Loucy (cell line): ENCODE data around the gene FAM3C.

Experiments used
- EZH2phosphoT487 ChIP-seq: fragments of 200-600 bp; IDR thresholded peaks from 2 replicates; pipeline ENCODE4 v1.6.1; 2018; ENCODE audit warnings: antibody characterized with exemption, mild to moderate bottlenecking, moderate library complexity, borderline replicate concordance
- TF ChIP-seq, protein P1 (sequence below): fragments of 200-600 bp; sonication (generic); conservative IDR thresholded peaks from 2 replicates; pipeline ENCODE4 v1.5.1; 2014; ENCODE audit warnings: mild to moderate bottlenecking, antibody characterized with exemption, low read length

DNA sequence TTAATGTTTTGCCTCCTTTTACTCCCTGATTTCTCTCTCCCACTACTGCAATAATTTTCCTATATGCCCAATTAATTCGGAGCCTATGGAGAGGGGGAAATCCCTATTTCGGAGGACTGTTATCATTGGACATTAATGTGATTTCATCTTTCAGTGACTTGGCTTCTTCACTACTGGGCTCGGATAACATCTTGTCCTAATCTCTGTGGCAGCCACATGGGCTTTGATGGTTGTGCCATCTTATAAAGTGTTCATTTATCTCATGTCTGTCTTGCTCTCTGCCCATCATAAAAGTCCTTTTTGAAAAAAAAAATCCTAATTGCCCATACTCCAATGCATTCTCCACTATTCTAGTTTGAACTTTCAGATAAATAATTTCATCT, 15.5 kb upstream of the FAM3C start:
- TF ChIP-seq, protein P1, sequence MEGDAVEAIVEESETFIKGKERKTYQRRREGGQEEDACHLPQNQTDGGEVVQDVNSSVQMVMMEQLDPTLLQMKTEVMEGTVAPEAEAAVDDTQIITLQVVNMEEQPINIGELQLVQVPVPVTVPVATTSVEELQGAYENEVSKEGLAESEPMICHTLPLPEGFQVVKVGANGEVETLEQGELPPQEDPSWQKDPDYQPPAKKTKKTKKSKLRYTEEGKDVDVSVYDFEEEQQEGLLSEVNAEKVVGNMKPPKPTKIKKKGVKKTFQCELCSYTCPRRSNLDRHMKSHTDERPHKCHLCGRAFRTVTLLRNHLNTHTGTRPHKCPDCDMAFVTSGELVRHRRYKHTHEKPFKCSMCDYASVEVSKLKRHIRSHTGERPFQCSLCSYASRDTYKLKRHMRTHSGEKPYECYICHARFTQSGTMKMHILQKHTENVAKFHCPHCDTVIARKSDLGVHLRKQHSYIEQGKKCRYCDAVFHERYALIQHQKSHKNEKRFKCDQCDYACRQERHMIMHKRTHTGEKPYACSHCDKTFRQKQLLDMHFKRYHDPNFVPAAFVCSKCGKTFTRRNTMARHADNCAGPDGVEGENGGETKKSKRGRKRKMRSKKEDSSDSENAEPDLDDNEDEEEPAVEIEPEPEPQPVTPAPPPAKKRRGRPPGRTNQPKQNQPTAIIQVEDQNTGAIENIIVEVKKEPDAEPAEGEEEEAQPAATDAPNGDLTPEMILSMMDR = no peak
- TF ChIP-seq EZH2phosphoT487 = no peak
